ENCODE measurements around the gene RPS21.
A peak's percentile ranks its signal among the peaks of the same experiment; 100 is the strongest.

The RPS21 gene

DNA sequence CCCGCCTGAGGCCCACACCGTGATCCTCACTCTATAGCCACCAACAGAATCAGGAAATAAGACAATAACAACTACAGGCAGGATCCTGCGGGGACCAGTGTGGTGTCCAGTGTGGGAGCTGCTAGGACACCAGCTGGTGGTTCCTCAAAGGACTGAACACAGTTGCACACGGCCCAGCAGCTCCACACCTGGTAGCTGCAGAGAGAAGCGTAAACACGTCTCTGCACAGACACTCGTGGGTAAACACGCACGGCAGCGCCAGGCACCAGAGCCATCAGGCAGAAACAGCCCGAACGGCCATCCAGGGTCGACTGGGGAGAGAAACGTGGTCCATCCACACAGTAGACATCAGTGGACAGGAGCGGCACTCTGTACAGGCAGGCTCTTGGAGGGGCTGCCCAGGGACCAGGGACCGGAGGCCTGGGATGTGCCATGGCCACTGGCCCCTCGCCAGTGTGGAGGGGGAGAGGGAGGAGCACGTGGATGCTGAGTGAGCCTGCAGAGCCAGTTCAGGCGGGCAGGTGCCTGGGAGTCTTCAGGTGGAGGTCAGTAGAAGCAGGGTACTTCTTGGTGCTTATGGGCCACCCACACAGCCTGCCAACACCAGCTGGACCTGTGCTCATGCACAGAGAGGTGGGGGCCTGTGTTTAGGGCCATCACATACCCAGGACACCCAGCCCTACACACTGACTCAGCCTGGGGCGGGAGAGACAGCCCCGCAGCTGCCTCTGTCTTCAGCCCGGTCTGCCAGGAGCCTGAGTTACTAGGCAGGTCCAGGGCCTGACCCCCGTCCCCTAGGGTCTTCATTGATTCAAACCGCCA lies 12.4 kb upstream of the RPS21 start:
- TF ChIP-seq, protein P1, sequence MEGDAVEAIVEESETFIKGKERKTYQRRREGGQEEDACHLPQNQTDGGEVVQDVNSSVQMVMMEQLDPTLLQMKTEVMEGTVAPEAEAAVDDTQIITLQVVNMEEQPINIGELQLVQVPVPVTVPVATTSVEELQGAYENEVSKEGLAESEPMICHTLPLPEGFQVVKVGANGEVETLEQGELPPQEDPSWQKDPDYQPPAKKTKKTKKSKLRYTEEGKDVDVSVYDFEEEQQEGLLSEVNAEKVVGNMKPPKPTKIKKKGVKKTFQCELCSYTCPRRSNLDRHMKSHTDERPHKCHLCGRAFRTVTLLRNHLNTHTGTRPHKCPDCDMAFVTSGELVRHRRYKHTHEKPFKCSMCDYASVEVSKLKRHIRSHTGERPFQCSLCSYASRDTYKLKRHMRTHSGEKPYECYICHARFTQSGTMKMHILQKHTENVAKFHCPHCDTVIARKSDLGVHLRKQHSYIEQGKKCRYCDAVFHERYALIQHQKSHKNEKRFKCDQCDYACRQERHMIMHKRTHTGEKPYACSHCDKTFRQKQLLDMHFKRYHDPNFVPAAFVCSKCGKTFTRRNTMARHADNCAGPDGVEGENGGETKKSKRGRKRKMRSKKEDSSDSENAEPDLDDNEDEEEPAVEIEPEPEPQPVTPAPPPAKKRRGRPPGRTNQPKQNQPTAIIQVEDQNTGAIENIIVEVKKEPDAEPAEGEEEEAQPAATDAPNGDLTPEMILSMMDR (conservative IDR thresholded peaks at IDR 0.05), result no peak
- H3K27ac ChIP-seq, result peak overlapping the region; percentile 51

DNA sequence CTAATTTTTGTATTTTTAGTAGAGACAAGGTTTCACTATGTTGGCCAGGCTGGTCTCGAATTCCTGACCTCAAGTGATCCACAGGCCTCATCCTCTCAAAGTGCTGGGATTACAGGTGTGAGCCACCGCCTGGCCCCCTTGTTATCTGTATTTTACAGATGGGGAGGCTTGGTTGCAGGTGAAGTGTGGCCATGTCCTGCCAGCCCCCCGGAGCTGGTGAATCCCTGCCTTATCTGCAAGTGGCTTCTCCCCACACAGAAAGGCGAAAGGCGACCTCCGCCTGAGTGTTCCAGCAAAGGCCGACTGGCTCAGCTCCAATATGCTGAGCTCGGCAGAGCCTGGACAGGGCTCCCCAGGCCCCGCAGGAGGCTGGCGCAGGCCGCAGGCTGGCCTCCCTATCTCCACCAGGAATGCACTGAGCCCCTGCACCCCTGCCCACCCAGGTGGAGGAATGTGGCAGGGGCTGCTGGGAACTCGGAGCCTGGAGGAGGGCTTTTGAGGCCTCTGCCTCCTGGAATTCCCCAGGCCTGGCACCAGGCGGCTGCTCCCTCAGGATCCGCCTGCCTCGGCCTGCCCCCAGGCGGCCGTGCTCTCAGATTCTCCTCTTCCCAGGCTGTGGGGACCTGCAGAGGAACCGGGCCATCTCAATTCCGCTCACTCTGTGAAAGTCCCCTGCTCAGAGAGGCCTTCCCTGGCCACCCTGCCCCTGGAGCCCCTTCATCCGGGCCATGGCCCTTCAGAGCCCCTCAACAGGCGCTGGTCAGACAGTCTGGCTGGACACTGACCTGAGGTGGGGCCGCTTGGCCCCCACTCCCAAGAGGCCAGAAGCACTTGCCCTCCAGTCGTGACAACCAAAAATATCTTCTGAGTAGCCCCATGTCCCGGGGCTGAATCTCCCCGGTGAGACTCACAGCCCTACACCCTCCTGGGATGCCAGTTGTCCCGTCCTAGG lies 10.5 kb upstream of the RPS21 start:
- H3K27ac ChIP-seq, result no peak overlapping the region
- TF ChIP-seq, protein P1 (conservative IDR thresholded peaks at IDR 0.05), result no peak; the same call in 1 of the 2 replicates

DNA sequence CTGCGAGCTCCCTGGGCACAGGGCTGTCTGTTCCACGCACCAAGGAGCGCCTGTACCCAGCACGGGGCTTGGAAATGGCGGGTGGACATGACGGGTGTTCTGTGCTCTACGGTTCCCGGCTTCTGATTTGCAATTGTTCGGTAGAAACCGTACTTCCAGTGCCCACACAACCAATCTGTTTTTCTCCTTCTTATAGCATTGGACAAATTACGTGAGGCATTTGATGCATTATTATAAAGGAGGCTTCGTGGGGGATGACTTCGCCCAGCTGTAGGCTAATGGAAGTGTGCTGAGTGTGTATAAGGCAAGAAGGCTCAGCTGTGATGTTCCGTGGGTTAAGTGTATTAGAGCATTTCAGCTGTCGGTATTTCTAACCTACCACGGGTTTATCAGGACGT lies 9.8 kb upstream of the RPS21 start:
- H3K27ac ChIP-seq, result no peak overlapping the region; the same call in 1 of the 2 replicates
- TF ChIP-seq, protein P1 (conservative IDR thresholded peaks at IDR 0.05), result no peak

DNA sequence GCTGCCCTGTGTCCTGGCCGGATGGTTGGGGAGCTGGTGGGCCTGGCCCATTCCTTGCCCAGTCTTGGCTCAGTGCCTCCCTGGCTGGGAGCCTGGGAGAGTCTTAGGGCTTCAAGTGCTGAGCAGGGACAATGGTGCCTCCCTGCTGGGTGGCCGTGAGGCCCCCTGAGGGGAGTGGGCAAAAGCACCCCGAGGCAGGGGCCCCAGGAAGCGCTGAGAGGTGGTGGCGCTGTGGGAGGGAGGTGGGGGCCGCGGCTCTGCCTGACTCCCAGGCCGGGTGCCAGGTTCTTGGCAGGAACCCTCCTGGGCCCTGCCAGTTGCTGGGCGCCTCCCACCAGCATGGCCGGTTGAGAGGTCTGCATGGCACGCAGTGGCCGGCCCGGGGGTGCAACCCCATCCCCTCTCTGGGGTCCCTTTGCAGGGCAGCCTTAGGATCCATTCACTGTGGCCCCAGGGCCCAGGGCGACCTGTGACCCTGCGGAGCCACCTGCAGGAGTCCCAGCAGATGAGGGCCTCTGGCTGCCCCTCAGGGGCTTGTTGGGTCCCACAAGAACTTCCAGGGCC lies 9.2 kb upstream of the RPS21 start:
- TF ChIP-seq, protein P1 (conservative IDR thresholded peaks at IDR 0.05), result no peak

DNA sequence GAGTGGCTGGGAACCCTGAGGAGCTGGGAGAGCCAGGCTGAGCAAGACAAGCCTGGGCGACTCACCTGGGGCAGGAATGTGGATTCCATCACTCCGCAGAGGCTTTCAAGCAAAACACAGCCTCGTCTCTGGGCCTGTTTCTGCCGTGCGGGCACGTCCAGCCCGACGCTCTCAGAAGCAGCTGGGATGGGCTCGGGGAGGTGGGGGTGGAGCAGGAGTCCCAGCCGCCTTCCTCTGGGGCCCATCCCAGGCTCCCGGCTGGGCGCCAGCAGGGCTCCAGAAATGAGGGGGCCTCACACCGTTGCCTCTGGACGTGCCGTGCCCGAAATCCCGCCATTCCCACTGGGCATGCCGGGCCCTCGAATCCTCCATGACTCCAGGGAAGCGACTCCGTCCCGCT lies 8.7 kb upstream of the RPS21 start:
- TF ChIP-seq, protein P1 (conservative IDR thresholded peaks at IDR 0.05), result no peak
- no peak overlapping the region for H3K27ac ChIP-seq

More for the DNA sequence above, 9.2 kb upstream of the RPS21 start:
- no peak overlapping the region; the same call in 1 of the 2 replicates for H3K27ac ChIP-seq

DNA sequence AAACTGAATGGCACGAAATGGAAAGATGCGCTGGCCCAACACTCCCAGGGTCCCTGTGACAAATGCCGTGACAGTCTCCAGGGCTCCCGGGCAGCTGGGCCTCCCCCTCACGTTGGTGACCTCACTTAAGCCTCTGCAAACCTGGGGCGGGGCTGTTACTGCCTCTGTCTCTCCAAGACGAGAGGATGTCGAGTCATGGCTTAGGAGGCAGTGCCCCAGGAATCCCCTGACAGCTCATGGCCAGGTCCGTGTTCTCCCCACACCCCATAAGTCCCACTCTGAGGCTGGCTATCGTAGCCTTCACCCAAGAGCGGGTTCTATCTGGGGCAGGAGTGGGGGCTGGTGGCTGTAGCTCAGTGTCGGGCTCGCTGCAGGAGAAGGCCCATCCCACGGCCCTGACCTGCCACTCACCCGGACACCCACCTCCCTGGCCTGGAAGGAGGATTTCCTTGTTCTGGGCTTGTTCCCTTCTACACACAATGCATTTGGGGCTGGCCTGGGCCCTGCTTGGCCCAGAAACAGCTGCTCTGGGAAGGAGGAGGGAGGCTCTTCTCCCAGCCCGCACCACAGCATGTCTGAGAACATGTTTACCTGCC lies 5.6 kb upstream of the RPS21 start:
- TF ChIP-seq, protein P1 (conservative IDR thresholded peaks at IDR 0.05), result no peak
- no peak overlapping the region for H3K27ac ChIP-seq
